Stomach smooth muscle (tissue), 2 donors: Measurements from ENCODE around the gene CHRM5.
"Not testable (repeated sequence)": the region's sequence is repeated elsewhere in the genome, so short reads cannot be mapped to it uniquely, and the experiment has no call there.

Source experiments
- H3K27ac ChIP-seq: one replicate; pipeline ENCODE4 v1.7.0; 2013; ENCODE audit warnings: mild to moderate bottlenecking, low read length, inconsistent platforms
- H3K27me3 ChIP-seq, 2 donors: one replicate each; pipeline ENCODE4 v1.7.0; 2013; ENCODE audit warnings: low read length in 2 of 2; ENCODE audit not compliant: insufficient read depth in 2 of 2, control insufficient read depth in 1 of 2
- H3K36me3 ChIP-seq, 2 donors: one replicate each; pipeline ENCODE4 v1.7.0; 2013; ENCODE audit warnings: low read length in 2 of 2; ENCODE audit not compliant: control insufficient read depth in 2 of 2, insufficient read depth in 2 of 2
- H3K4me1 ChIP-seq: one replicate; pipeline ENCODE4 v1.7.0; 2013; ENCODE audit warnings: low read length; ENCODE audit not compliant: control insufficient read depth, insufficient read depth
- H3K4me3 ChIP-seq, 2 donors: one replicate each; pipeline ENCODE4 v1.7.0; 2013; ENCODE audit warnings: low read length in 2 of 2
- H3K9ac ChIP-seq, 2 donors: one replicate each; pipeline ENCODE4 v1.7.0; 2013; ENCODE audit warnings: low read length in 2 of 2, mild to moderate bottlenecking in 1 of 2
- H3K9me3 ChIP-seq, 2 donors: one replicate each; pipeline ENCODE4 v1.7.0; 2013; ENCODE audit warnings: low read length in 2 of 2; ENCODE audit not compliant: control insufficient read depth in 2 of 2
- donor health status: healthy.
- donor health status: Pancreatic carcinoma.

The CHRM5 gene

DNA sequence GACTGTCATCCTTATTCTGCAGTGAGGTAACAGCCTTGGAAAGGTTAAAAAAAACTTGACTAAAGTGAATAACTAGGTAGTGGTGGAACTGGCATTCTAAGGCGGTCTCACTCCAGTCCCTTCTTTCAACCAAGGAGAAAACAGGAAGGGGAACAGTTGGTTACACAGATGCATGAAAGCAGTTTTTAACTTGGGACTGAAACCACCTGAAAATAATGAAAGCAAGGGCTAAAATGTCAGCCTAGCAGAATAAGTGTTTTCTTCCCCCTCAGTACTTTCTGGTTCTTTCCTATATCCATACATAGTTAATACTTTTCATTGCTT lies 71.5 kb downstream of the CHRM5 start:
- H3K4me3 ChIP-seq: peak overlapping the region; percentile 49 to 92
- no peaks in the 10 kb centered on the region for H3K27me3 ChIP-seq
- H3K4me1 ChIP-seq: no peaks in the 10 kb centered on the region
- H3K36me3 ChIP-seq: no peaks in the 10 kb centered on the region
- H3K9me3 ChIP-seq: no peaks in the 10 kb centered on the region
- peak overlapping the region; percentile 66 to 86 for H3K9ac ChIP-seq
- H3K27ac ChIP-seq: peak overlapping the region; percentile 74

DNA sequence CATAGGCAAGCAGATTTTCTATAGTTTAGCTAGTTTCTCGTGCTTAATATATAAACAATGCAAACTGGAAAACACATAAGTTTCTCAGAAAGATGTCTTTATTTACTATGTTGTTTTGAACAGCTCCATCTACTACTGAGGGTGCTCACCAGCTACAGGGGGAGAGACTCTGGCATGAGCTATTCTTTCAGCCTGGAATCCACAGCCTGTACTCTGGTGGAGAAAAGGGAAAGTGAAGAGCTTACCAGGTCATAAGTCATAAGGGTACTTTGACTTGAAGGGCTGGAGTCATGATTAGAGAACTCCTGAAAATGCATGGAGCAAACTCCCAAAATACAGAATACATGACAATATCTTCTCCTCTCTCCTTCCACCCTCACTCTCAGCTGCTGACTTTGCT lies 75.1 kb downstream of the CHRM5 start:
- H3K36me3 ChIP-seq: no peaks in the 10 kb centered on the region
- peaks cover 0 to 3% of the 10 kb centered on the region in 2 donors for H3K27me3 ChIP-seq
- no peak overlapping the region for H3K4me3 ChIP-seq
- no peaks in the 10 kb centered on the region for H3K9me3 ChIP-seq
- H3K9ac ChIP-seq: no peak overlapping the region
- H3K4me1 ChIP-seq: no peaks in the 10 kb centered on the region
- no peak overlapping the region for H3K27ac ChIP-seq

DNA sequence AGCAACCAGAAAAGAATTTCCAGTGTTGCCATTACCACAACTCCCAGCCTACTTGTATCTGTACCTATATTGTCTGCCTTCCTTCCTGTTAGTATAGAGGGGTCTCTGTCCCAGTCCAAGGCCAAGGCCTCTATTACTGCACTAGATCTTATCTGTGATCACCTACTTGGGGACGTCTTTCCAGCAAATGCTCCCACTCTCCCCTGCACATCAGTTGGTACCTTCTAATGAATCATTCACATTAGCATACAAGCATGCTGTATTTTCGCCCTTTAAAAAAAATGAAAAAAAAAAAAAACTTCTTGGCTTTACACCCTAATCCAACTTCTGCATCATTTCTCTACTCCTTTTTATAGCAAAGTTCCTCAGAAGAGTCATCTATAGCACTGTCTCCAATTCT lies 75.5 kb downstream of the CHRM5 start:
- Histone ChIP-seq H3K9me3 (no peaks in the 10 kb centered on the region), H3K4me3 (no peak overlapping the region), H3K27me3 (peaks cover 0 to 3% of the 10 kb centered on the region in 2 donors), H3K4me1 (no peaks in the 10 kb centered on the region), H3K9ac (no peak overlapping the region), H3K36me3 (no peaks in the 10 kb centered on the region), H3K27ac (no peak overlapping the region)

DNA sequence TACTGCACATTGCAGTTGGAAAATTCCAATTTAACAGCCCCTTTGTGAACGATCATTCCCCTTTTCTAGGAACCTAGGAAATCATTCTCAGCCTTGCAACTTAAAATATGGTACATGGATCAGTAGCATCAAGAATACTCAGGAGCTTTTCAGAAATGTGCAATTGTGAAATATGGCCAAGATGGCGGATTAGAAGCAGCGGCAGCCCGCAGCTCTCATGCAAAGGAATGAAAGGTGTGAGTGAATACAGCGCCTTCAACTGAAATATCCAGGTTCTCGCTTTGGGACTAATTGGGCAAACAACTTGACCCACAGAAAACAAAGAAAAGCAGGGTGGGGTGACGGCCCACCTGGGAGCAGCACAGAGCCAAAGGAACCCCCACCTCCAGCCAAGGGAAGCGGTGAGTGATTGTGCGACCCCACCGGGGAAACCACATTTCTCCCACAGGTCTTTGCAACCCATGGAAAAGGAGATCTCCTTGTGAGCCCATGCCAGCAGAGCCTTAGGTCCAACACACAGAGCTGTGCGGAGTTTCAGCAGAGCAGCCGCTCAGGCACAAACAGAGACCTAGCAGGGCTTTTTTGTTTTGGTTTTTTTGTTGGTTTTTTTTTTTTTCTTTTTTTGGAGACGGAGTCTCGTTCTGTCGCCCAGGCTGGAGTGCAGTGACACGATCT lies 78.3 kb downstream of the CHRM5 start:
- Histone ChIP-seq H3K9ac (no peak overlapping the region), H3K4me1 (no peaks in the 10 kb centered on the region), H3K36me3 (no peaks in the 10 kb centered on the region), H3K4me3 (no peak overlapping the region), H3K9me3 (peaks cover 0 to 4% of the 10 kb centered on the region in 2 donors), H3K27ac (no peak overlapping the region), H3K27me3 (peaks cover 0 to 3% of the 10 kb centered on the region in 2 donors)

DNA sequence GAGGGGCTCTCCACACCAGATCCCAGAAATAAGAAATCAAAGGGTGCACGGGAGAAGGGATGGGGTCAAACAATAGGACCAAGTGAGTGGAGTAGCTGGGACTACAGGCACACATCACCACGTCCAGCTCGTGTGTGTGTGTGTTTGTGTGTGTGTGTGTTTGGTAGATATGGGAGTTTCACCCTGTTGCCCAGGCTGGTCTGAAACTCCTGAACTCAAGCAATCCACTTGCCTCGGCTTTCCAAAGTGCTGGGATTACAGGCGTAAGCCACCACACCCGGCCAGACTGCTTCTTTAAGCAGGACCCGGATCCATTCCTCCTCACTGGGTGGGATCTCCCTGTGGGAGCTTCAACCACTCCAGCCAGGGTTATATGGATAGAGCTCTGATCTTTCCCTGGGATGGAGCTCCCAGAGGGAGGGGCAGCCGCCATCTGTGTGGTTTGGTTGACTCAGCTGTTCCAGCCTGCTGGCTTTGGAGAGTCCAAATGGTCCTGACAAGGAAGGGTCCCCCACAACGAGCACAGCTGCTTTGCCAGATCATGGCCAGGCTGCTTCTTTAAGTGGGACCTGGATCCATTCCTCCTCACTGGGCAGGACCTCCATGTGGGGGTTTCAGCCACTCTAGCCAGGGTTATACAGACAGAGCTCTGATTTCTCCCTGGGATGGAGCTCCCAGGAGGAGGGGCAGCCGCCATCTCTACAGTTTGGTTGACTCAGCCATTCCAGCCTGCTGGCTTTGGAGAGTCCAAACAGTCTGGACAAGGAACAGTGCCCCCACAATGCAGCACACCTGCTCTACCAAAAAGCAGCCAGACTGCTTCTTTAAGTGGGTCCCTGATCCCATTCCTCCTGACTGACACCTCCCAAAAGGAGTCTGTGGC lies 79.8 kb downstream of the CHRM5 start:
- no peaks in the 10 kb centered on the region for H3K4me1 ChIP-seq
- H3K36me3 ChIP-seq: no peaks in the 10 kb centered on the region
- H3K27ac ChIP-seq: no peak overlapping the region
- H3K4me3 ChIP-seq: no peak overlapping the region
- no peak overlapping the region for H3K9ac ChIP-seq
- peaks cover 0 to 4% of the 10 kb centered on the region in 2 donors for H3K9me3 ChIP-seq
- peaks cover 0 to 3% of the 10 kb centered on the region in 2 donors for H3K27me3 ChIP-seq

DNA sequence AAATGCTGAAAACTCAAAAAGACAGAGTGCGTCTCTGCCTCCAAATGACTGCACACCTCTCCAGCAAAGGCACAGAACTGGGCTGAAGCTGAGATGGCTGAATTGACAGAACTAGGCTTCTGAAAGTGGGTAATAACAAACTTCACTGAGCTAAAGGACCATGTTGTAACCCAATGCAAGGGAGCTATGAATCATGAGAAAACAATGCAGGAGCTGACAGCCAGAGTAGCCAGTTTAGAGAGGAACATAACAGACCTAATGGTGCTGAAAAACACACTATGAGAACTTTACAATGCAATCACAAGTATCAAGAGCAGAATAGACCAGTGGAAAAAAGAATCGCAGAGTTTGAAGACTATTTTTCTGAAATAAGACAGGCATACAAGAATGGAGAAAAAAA lies 80.8 kb downstream of the CHRM5 start:
- peaks cover 0 to 3% of the 10 kb centered on the region in 2 donors for H3K27me3 ChIP-seq
- no peak overlapping the region for H3K27ac ChIP-seq
- H3K4me3 ChIP-seq: no peak overlapping the region

DNA sequence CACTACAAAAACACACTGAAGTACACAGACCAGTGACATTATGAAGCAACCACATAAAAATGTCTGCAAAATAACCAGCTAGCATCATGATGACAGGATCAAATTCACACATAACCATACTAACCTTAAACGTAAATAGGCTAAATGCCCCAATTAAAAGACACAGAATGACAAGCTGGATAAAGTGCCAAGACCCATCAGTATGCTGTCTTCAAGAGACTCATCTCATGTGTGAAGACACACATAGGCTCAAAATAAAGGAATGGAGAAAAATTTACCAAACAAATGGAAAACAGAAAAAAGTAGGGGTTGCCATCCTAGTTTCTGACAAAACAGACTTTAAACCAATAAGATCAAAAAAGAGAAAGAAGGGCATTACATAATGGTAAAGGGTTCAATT lies 82.1 kb downstream of the CHRM5 start:
- not testable (repeated sequence) for H3K36me3 ChIP-seq, H3K9ac ChIP-seq, H3K4me1 ChIP-seq, H3K27me3 ChIP-seq, H3K9me3 ChIP-seq, H3K27ac ChIP-seq, H3K4me3 ChIP-seq

More for the DNA sequence above, 80.8 kb downstream of the CHRM5 start:
- no peaks in the 10 kb centered on the region for H3K36me3 ChIP-seq
- no peak overlapping the region for H3K9ac ChIP-seq
- H3K4me1 ChIP-seq: no peaks in the 10 kb centered on the region
- peaks cover 0 to 4% of the 10 kb centered on the region in 2 donors for H3K9me3 ChIP-seq

DNA sequence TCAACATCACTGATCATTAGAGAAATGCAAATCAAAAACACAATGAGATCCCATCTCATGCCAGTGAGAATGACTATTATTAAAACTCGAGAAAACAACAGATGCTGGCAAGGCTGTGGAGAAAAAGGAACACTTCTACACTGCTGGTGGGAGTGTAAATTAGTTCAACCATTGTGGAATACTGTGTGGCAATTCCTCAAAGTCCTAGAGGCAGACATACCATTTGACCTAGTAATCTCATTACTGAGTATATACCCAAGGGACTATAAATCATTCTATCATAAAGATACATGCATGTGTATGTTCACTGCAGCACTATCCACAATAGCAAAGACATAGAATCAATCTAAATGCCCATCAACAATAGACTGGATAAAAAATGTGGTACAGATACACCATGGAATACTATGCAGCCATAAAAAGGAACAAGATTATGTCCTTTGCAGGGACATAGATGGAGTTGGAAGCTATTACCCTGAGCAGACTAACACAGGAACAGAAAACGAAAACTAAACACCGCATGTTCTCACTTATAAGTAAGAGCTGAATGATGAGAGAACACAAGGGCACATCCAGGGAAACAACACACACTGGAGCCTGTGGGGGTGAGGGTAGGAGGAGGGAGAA lies 85.9 kb downstream of the CHRM5 start:
- H3K27ac ChIP-seq: no peak overlapping the region
- no peaks in the 10 kb centered on the region for H3K4me1 ChIP-seq
- peaks cover 0 to 4% of the 10 kb centered on the region in 2 donors for H3K9me3 ChIP-seq
- H3K9ac ChIP-seq: no peak overlapping the region
- H3K27me3 ChIP-seq: no peaks in the 10 kb centered on the region
- no peaks in the 10 kb centered on the region for H3K36me3 ChIP-seq
- no peak overlapping the region for H3K4me3 ChIP-seq

DNA sequence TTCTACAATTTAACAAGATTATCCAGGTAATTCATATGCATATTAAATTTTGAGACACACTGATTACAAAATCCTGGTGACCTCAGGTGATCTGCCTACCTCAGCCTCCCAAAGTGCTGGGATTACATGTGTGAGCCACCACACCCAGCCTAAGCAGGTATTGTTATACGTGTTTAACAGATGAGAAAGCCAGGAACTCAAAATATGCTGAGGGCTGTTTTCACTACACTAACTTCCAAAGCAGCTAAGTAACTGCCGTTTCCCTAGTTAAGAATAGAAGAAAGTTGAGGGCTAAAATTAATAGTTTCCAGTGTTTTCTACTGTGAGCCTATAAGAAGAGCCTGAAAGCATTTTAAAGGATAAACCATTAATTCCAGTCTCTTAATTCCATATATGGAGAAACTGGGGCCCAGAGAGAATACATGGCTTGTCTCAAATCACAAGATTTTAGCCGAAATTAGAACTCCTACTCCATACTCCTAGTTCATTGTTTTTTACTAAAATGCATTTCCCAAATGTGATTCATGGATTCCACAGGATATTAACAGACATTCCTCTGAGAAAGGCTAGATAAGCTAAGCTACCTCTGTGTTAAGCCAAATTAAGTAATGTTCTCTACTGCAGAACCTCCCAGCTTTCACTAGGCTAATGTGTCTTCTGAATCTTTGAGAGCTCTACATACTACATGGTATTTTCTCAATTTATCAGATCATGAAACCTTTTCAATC lies 87.7 kb downstream of the CHRM5 start:
- Histone ChIP-seq H3K27me3 (no peaks in the 10 kb centered on the region), H3K36me3 (no peaks in the 10 kb centered on the region), H3K4me1 (no peaks in the 10 kb centered on the region), H3K4me3 (no peak overlapping the region), H3K9me3 (no peaks in the 10 kb centered on the region), H3K9ac (no peak overlapping the region), H3K27ac (no peak overlapping the region)

DNA sequence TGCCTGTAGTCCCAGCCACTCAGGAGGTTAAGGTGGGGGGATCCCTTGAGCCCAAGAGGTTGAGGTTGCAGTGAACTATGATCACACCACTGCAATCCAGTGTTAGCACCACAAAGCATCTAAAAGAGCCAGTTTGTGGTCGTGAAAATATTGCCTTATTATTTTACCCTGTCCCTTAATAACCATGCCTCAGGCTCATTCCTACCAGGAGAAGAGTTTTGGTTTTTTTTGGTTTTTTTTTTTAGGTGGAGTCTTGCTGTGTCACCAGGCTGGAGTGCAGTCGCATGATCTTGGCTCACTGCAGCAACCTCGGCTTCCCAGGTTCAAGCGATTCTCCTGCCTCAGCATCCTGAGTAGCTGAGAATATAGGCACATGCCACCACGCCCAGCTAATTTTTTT lies 88.6 kb downstream of the CHRM5 start:
- Histone ChIP-seq H3K27ac (no peak overlapping the region), H3K4me1 (no peaks in the 10 kb centered on the region), H3K4me3 (no peak overlapping the region), H3K9ac (no peak overlapping the region), H3K9me3 (no peaks in the 10 kb centered on the region), H3K27me3 (no peaks in the 10 kb centered on the region), H3K36me3 (no peaks in the 10 kb centered on the region)
